GM19240 (cell line): ENCODE results near the gene MTA3.

Experiments
- DNase-seq: peaks from one replicate; pipeline ENCODE4 v3.0.0; 2011; ENCODE audit warnings: low spot score; ENCODE audit not compliant: insufficient read length

The MTA3 gene

DNA sequence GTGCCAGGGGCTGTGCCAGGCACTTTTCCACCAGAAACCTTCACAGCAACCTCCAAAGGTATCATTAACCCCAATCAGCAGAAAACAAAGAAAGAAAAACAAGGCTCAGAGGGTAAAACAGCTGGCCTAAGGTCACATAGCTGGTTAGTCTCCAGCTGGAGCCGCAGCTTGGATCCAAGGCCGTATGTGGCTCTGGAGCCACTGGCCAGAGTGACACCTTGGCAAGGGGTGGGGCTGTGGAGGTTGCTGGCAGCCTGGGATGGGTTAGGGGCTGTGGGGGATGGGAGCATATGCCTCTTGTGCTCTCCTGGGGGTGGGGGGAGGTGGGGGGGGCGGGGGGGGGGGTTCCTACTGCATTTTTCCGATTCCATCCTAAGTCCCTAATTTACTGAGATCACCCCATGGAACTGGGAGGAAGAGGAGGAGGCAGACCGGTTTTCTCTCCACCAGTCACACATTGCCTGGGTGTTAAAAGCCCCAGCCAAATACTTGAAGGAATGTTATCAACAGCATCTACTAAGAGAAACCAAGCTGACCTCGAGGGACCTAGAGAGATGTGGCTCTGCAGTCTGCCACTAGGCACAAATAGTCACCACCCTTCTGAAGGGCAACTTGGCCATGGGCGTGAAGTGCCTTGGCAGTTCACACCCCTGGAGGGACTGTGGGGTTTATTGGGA is 215.9 kb downstream of the MTA3 start:
- no peak for DNase-seq

DNA sequence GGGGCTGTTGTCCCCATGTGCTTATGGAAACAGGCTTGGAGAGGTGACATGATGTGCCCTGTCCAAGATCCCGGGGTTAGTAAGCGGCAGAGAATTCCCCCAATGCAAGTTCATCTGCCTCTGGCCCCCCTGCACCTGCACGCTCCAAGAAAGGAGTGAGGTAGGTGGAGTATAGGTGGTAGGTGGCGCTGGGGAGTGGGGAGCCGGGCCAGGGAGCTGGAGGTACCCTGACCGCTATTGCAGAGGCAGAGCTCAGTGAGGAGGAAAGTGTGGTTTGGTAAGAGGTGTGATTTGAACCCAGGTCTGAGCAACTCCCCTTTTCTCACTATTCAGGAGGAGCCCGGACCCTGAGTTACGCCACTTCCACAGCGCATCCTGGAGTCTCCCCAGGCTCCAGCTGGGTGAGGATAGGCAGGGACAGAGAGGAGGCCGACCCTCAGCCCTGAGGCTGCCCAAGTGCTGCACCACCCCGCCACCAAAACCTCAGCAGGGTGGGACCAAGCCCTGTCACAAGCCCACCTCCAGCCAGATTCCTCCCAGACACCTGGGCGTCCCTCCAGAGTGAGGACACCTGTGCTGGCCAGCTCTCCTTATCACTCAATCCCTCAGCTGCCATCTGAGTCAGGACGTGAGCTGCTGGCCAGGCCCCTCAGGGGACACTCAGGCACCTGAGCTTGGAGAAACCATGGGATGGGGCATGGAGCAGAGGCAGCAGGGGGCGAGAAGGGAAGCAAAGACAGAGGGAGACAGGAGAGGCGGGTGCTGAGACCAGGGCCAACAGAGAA is 218.3 kb downstream of the MTA3 start:
- no peak for DNase-seq

DNA sequence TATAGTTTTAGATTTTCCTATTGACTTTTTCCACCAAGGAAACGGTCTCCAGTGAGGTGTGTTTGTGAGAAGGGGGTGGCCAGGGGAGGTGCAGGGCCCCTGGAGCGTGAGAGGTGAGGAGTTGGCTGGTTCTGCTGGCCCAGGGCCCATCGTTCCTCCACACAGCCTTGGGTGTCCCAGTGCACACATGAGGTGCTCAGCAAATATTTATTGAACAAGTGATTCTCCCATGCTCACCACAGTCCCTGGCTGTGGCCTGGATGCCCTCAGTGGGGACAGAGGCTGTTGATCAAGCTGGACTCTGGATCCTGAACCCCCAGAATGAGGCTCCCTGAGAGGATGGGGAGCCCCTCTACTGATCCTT is 219.0 kb downstream of the MTA3 start:
- no peak for DNase-seq

DNA sequence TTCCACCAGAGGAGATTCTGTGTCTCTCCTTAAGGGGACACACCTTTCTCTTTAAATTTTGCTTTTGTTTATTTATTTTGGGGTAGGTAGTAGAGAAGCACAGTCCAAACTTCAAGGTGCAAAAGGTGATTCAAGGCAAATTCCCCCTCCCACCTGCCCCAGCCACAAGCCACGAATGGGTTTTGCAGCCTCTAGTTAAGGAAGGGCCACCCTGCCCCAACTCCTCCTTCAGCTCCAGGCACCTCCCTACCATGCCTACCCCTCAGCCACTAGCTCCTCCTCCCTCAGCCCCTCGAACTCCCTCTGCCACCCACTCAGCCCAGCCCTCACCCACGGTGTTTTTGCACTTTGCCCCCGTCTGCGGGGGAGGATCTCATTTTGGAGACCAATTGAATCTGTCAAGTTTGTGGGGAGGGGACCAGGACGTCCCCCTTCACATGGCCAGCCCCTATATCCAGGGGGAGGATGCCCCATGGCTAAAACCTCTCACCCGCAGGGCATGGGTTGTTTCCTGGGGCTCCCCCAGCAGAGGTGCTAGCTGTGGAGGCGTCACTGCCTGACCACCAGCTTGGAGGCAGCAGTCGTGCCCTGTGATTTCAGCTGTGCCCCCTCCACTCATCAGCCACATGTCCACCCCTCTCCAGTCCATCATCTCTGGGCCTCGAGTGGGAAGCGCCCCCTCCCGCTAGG is 219.5 kb downstream of the MTA3 start:
- DNase-seq = no peak

DNA sequence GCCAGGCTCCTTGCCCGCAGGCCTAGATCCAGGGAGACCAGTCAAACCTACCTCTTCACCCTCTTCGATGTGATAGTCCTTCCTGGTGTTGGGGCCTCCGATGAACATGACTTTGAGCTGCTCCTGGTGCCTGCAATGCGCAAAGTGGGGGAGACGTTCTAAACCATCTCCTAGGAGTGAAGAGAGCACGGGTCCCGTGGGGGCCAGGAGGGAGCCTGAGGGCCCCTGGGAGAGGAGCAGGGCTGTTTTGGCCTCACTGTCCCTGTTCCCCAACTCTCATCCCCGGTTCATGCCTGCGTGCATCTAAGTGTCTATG is 220.0 kb downstream of the MTA3 start:
- DNase-seq = no peak

DNA sequence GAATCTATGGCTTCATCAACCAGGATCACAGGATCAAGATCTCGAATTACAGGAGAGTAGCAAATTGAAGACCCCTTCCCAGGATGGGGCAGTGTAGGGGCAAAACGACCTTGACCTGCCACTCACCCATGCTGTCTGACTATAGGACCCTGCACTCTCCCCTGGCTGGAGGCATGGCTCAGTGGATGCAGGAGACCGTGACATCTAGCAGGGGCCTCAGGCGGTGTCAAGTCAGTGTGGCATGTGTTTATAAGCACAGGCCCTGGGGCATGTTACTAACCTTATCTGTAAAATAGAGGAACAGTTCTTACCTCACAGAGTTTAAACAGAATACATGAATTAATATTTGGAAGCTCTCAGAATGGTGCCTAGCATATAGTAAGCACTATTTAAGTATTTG is 220.4 kb downstream of the MTA3 start:
- DNase-seq = no peak

DNA sequence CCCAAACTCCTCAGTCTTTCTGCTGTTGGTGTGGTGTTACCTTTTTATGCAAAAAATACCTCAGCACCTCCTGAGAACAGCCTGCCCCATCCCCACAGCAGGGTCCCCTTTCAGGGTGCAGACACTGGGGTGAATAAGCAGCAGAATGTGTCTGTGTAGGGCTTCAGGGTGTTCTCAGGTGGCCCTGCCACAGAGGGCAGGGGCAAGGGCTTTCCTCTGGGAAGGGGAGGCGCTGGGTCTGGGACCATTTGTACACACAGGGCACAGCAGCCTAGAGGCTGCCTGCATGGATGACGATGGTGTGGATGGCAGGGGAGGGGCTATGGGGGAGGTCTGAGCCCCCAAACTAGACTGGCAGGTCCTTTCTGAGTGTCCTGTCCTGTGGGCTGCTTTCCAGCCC is 221.3 kb downstream of the MTA3 start:
- no peak for DNase-seq

DNA sequence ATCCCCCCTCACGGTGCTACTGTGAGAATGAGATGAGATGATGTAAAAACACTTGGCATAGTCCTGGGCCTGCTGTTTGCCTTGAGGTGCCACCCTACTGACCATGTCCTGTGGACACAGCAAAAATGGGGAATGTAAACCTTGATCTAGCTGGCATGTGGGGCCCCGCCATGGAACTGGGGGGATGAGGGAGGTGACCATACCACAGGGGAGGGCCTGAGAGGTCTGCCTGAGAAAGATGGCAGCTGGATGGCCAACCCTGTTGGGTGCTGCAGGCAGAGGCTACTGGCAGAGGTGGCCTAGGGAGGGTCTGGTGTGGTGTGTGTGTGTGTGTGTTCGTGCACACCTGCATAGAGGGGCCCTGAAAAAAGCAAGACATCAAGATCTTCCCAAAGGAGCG is 223.2 kb downstream of the MTA3 start:
- no peak for DNase-seq

DNA sequence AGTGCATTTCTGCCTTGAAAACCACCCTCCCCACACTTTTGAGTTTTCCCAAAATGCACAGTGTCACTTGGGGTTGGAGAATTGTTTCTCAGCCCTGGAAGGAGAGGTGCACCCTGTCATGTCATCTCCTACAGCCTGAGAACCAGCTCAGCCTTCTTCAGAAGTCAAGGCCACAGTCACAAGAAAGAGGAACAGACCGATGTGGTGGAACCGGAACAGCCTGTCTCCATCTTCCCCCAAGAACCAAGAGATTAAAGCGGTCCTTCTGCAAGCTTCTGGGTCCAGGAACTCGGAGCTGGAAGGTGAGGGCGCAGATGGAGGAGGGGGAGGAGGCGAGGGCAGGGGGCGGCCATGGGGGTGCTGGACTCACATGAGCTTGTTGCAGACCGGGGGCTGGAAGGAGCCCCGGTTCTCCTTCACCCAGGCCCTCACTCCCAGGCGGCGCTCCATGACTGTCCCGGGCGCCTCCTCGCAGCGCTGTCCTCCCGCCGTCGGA is 223.7 kb downstream of the MTA3 start:
- DNase-seq = no peak

DNA sequence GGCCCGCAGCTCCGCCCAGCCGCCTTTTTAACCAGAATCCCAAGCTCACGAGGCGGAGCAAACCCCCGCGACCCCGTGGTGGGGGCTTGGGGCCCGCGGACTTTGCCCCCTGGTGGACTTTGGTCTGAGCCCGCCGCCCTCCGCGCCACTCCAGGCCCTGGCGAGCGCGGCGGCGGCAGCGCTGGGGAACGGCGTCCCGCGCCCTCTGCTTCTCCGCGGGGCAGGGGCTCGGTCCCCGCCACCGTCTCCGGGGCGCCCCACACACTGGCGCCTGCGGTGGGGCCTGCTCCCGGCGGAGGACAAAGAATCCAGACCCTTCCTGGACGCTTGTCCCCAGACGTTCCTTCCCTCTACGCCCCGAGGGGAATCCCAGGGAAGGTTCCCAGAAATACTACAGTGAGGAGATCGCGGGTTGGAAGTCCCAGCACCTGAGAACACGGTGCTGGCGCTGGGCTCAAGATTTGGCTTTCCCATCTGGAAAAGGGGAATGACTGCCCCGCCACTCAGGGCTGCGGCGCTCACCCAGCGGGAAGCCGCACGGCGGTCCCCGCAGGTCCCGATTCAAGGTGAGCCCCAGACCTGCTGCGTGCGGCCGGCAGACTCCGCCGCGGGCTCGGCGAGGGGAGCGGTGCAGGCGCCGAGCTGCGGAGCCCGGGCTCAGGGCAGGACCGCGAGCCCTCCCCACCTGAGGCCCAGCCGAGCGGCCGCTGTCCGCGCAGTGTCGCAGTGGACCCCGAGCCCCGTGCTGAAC is 224.3 kb downstream of the MTA3 start, which contains the start of gene HAAO:
Gene HAAO, minus strand, starts transcription at position 1 of the 751 bp plus-strand sequence. CDS start 47 bp downstream, outside the sequence.
- no peak for DNase-seq

DNA sequence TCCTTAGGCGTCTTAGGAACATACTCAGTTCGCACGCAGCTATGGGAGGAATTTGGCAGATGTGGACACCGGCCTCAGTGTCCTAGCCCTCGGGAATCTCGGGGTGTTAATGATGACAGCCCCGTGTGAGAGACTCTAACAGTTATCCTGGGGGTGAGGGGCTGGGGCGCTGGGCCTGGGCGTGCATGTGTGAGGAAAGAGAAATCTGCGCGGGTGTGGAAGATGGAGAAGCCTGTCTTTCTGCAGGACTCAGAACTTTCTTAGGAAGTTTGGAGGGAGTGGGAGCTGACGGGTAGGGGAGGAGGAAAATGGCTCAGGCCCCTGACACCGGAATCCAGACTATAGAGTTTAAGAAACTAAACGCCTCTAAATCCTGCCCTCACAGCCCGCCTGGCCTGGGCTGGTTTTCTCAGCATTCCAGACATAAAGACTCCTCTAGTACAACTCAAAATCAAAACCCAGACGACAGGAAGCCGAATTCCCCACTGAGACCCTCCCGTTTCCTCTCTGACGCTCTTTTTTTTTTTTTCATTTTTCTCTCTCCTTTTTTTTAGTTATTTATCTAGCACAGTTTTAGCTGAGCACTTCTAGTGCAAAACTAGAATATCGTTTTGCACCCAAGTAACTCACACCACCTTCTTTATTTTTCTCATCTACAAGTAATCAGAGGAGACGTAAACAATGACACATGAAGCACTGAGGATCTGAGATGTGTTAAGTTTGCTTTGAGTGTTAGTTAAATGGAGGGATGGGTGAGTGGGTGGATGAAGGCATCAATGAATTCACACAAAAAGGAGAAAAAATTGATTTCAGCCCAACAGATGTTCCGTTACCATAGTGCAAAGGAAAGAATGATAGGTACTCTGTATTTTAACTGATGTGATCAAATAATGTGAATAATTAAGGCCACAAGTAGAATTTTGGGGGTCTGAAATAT is 225.2 kb downstream of the MTA3 start:
- no peak for DNase-seq

DNA sequence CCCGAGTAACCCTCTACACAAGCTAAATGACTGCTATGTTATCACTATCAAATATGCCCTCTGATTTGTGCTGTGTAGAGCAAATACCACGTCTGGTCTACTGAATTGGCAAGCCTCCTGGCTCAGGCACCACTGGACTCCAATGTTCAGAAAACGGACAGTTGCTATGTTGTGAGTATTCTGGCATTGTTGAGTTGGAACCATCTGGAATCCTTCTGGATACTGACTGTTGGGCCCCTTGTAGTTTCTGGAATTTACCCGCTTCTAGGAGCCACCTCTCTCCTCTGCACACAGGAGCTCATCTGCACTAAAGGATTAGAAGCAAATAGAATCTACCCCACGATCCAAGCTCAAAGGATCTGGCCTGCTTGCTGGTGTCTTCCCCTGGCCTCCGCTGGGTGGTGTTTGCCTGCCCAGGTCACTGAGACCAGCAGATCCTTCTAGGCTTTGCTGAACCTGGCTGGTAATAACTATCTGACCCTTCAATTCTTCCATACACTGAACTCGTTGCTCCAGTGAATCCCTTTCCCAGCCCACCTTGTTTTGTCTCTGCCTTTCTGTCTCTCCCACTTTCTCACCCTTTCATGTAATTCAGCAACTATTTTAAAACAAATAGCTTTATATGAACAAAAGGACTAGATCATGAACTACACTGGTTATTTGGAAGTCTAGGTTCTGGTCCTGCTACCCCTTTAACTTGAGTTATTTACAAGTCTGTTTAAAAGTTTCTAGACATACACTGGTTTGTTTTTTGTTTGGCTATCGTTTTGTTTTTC is 226.0 kb downstream of the MTA3 start:
- no peak for DNase-seq

DNA sequence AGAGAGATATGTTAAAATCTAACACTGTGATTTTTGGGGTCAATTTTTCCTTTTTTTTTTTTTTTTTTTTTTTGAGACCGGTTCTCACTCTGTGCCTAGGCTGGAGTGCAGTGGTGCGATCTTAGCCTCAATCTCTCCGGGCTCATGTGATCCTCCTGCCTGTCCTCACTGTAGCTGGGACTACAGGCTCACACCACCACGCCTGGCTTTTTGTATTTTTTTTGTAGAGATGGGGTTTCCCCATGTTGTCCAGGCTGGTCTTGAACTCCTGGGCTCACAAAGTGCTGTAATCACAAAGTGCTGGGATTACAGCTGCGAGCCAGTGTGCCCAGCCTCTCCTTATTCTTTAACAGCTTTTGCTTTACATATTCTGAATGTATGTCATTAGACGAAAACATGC is 226.8 kb downstream of the MTA3 start:
- no peak for DNase-seq

DNA sequence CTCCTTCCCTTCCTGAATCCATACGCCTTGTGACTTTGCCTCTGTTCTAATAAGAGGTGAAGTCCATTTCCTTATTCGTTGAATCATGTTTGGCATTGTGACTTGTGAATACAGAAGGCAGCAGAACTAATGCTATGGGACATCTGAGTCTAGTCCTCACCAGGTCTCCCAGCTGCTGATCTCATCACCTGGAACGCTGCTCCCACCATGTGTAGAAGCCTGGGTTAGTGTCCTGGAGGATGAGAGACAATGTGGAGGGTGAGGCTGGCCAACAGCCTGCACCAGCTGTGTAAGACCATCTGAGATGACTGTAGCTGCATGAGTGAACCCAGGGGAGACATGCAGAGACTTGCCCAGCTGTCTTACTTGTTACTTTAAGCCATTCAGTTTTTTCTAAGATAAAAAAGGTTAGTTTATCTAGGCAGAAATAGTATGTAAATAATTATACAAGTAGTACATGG is 227.4 kb downstream of the MTA3 start:
- no peak for DNase-seq

DNA sequence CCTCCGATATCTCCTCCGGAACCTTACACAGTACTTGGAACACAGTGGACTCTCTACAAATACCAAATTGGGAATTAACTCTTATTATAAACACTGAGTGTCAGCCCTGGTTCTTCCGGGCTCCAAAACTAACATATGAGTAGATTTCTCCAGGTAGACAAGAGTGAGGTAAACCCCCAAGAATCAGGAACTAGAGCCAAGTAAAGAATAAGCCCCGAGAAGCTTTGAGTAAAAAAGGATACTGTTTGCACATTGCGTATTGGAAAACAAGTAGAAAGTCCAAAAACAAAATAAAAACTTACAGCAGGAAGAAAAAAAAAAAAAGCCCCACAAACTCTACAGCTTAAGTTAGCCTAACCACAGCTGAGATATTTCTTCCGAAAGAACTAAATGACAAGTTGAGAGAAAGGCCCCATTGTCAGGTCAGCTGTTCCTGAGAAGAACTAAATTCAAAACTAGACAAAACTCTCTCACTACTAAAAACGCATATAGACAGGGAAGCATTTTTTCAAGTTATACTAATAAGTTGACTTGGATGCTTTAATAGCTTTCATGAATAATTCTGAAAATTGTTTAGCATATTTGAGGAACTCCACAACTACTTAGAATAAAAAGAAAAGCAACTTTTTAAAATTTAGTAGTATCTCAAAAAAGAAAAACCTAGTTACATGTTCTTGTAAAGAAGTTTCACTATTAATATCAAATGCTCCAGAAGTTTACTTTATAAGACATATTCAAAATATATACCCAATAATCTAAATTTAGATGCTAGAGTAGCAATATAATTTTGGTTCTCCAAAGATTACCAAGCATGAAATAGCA is 228.2 kb downstream of the MTA3 start:
- no peak for DNase-seq

DNA sequence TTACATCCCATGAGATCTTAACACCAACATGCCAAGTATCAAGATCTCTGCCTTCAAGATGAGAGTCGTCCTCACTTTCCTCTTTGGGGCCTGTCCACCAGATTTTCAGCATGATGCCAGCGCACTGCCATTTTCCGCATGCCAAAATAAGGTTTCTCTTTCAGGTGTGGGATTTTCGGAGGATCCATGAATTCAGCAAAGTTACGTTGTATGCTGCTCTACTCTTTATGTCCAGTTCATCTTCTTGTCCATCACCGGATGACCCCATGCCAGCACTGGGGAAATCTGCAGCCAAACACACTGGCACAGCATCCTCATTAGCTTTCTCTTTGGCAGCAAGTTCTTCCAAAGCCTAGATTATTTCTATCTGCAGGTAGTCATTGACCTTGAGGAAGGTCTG is 228.8 kb downstream of the MTA3 start:
- DNase-seq = no peak

DNA sequence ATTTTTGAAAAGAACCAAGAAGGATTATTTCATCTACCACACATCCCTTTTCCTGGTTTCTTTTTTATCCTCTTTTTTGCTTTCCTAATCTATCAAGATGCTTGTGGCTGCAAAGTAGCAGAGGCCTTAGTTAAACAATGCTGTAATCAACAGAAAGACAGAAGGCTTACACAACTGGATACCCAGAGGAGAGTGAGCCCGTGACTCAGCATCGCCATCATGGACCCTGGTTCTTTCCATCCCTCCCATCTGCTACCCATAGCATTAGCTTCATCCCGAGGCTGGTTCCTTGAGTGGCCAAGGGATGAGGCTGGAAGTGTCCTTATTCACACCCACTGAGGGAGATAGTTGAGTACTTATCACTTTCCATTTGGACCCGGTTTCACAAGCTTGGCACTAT is 231.4 kb downstream of the MTA3 start:
- DNase-seq = no peak

DNA sequence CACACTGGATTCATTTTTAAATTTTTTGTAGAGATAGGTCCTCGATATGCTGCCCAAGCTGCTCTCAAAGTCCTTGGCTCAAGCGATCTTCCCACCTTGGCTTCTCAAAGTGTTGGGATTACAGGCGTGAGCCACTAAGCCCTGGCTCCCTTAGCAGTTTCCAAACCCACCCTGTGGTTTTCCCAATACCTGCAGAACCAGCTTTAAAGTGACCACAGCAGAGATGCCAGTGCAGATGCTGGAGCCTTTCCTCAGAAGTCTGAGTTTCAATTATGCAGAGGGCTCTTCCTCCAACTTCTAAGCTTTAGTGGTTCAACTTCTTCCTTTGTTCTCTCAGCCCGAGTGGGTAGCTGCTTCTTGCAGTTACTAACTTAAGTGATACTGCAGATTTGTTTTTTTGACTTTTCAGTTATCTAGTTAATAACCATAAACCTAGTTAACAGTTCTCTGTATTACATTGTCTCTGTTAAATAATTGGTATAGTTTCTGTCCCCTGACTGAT is 232.1 kb downstream of the MTA3 start:
- DNase-seq = no peak

DNA sequence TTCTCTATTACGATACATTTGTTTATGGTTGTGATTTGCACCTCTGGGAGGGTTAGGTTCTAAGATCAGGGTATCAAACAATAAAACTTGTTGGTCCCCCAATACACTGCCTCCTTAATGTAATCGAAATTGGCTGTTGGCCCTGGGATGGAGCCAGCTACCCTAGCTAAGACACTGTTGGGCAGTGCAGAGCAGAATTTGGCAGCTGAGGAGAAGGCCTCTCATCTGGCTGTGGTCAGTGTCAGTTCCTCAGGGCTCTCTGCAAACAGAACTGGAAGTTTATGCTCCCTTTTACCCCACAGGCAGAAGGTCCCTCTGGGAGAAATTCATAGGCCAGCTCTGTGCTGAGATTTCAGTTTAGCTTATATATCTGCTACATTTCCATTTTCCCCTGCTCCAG is 232.5 kb downstream of the MTA3 start:
- DNase-seq = no peak
